Iris pigment epithelial cell (primary cell): Measurements from ENCODE around the gene ZNF682.
"Not testable (repeated sequence)": the region's sequence is repeated elsewhere in the genome, so short reads cannot be mapped to it uniquely, and the experiment has no call there.

Experiments
- DNase-seq: peaks from one replicate; pipeline ENCODE4 v3.0.0-alpha.2; 2011; ENCODE audit warnings: low read depth

Gene ZNF682

GRCh38 chr19:19997656-19998268 lies 41.5 kb downstream of the ZNF682 start:
- peak; percentile 7 for DNase-seq

GRCh38 chr19:19966862-19967261 lies 72.4 kb downstream of the ZNF682 start:
- no peak for DNase-seq

- DNase-seq, result not testable (repeated sequence)
Observed at GRCh38 chr19:19966126-19966525, 73.2 kb downstream of the ZNF682 start.

GRCh38 chr19:19964416-19964815 lies 74.9 kb downstream of the ZNF682 start:
- no peak for DNase-seq

GRCh38 chr19:19959151-19959799 lies 80.0 kb downstream of the ZNF682 start:
- DNase-seq, result peak; percentile 65

GRCh38 chr19:19957766-19958165 lies 81.5 kb downstream of the ZNF682 start:
- not testable (repeated sequence) for DNase-seq

- peak; percentile 18 for DNase-seq
Observed at GRCh38 chr19:19956434-19957075, 82.8 kb downstream of the ZNF682 start.

- no peak for DNase-seq
Observed at GRCh38 chr19:19955208-19955607, 84.1 kb downstream of the ZNF682 start.
